WERI-Rb-1 (cell line): ENCODE results near the gene HIPK2.

Source experiments
- DNase-seq: peaks from one replicate; pipeline ENCODE4 v3.0.0-alpha.2; 2020
- H3K27ac ChIP-seq: fragments of 250-450 bp; sonication (Bioruptor Pico); 2 replicates; pipeline ENCODE4 v1.5.1; 2020; ENCODE audit warnings: mild to moderate bottlenecking, moderate library complexity
- H3K27me3 ChIP-seq: fragments of 250-450 bp; sonication (Bioruptor Pico); 2 replicates; pipeline ENCODE4 v1.5.1; 2021; ENCODE audit warnings: mild to moderate bottlenecking, low read depth, moderate library complexity; ENCODE audit not compliant: insufficient read depth, severe bottlenecking
- H3K36me3 ChIP-seq: fragments of 250-450 bp; sonication (Bioruptor Pico); 2 replicates; pipeline ENCODE4 v1.5.1; 2020; ENCODE audit warnings: mild to moderate bottlenecking, moderate library complexity
- H3K4me3 ChIP-seq: 2 replicates; pipeline ENCODE4 v1.5.1; 2011; ENCODE audit warnings: low read depth, mild to moderate bottlenecking, control low read depth, low read length
- H3K9me3 ChIP-seq: fragments of 250-450 bp; sonication (Bioruptor Pico); 2 replicates; pipeline ENCODE4 v1.5.1; 2021; ENCODE audit warnings: mild to moderate bottlenecking, moderate library complexity; ENCODE audit not compliant: severe bottlenecking
- TF ChIP-seq, protein P1 (sequence below): IDR thresholded peaks from 2 replicates; pipeline ENCODE4 v1.5.1; 2011; ENCODE audit warnings: low read depth, mild to moderate bottlenecking, control low read depth, inconsistent platforms, low read length

HIPK2 gene

DNA sequence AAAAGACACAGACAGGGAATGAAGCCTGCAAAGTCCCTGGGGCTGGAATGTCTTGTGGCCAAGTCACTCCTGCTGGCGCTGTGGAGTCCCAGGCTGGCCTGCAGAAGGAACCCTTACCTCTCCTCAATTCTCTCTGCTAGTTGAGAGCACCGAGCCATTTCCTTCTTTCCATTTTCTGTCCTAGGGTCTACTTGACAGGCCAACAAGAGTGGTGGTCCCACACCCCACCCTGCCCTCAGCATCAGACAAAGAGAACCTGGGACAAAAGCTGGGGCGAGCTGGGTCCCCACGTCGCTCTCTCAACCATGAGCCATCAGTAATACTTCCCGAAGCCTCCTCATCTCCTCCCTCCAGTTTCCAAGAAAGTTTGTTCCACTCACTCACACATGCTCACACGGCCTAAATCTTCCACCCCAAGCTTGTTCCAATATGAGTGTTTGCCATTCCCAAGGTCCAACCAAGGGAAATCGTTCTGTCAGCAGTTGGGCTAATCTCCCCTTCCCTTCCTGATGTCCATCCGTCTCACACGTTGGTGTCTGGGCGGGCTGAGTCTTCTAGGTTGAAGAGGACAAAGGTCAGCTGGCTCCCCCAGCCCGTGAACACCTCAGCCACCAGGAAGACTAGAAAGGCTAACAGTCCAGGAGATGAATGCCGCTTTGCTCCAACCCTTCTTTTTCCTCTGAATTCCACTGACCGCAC lies 210.0 kb downstream of the HIPK2 start:
- DNase-seq, result no peak
- no peak overlapping the region for H3K27ac ChIP-seq
- no peak overlapping the region for H3K4me3 ChIP-seq
- no peaks in the 10 kb centered on the region for H3K27me3 ChIP-seq
- H3K36me3 ChIP-seq, result peaks cover 6% of the 10 kb centered on the region
- TF ChIP-seq, protein P1, sequence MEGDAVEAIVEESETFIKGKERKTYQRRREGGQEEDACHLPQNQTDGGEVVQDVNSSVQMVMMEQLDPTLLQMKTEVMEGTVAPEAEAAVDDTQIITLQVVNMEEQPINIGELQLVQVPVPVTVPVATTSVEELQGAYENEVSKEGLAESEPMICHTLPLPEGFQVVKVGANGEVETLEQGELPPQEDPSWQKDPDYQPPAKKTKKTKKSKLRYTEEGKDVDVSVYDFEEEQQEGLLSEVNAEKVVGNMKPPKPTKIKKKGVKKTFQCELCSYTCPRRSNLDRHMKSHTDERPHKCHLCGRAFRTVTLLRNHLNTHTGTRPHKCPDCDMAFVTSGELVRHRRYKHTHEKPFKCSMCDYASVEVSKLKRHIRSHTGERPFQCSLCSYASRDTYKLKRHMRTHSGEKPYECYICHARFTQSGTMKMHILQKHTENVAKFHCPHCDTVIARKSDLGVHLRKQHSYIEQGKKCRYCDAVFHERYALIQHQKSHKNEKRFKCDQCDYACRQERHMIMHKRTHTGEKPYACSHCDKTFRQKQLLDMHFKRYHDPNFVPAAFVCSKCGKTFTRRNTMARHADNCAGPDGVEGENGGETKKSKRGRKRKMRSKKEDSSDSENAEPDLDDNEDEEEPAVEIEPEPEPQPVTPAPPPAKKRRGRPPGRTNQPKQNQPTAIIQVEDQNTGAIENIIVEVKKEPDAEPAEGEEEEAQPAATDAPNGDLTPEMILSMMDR, result no peak
- H3K9me3 ChIP-seq, result no peaks in the 10 kb centered on the region

DNA sequence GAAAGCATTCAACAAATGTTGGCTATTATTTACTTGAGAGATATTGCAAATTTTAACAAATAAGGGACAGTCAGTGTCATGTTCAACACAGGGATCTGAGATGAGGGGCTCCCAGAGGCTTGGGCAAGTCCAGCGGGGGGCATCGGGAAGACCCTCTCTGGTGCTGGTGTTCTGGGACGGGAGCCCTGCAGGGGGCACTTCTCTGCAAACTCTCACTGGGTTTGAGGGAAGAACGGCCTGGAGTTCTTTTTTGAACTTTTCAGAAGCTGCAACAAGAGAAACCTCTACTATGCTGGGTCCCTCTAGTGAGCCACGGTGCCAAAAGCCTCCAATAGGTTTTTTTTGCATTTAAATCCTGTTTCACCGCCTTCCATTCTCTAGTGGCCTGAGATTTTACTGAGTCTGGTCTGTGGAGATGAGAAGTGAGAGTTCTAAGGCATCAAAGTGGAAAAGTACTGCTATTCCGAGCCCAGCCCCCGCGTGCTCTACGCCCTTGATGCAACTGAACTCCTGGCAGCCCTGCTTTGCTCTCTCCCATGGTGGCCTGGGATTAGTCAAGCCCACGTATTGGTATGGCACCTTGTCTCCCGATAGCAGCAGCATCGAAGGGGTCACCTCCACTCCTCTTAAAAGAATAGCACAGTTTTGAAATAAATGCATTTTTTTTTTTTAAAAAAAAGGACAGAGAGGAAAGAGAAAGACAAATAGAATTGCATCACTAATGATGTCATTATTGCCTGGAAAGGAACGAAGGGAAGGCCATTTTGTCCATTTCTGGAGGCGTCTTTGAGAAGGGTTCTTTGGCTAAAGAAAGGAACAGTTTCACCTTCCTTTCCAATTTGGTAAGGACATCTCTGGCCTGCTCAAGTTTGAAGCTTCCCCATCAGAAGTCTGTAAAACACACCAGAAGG lies 210.8 kb downstream of the HIPK2 start:
- TF ChIP-seq, protein P1, result no peak
- no peak overlapping the region for H3K27ac ChIP-seq
- no peak overlapping the region for H3K4me3 ChIP-seq
- no peaks in the 10 kb centered on the region for H3K27me3 ChIP-seq
- H3K36me3 ChIP-seq, result peaks cover 3% of the 10 kb centered on the region
- no peaks in the 10 kb centered on the region for H3K9me3 ChIP-seq
- no peak for DNase-seq

DNA sequence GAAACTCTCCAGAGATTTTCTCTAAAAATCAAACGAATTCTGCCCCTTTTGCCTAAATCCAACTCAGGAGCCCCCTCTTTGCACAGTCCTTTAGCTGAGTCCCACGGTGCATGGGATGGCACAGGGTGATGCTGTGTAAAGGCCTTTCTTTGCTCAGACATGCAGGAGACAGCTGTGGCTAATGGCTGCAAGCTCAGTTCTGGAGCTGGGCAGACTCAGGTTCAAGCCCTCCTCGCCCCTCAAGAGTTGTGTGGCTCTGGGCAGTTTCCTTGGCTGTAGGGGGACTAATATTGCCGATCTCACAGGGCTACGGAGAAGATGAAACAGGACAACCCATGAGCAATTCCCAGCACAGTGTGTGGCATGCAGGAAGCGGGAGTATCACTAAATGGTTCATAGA lies 211.7 kb downstream of the HIPK2 start:
- Histone ChIP-seq H3K9me3 (no peaks in the 10 kb centered on the region), H3K36me3 (peaks cover 3% of the 10 kb centered on the region), H3K27me3 (no peaks in the 10 kb centered on the region), H3K4me3 (no peak overlapping the region), H3K27ac (no peak overlapping the region)
- TF ChIP-seq, protein P1, result no peak
- no peak for DNase-seq

DNA sequence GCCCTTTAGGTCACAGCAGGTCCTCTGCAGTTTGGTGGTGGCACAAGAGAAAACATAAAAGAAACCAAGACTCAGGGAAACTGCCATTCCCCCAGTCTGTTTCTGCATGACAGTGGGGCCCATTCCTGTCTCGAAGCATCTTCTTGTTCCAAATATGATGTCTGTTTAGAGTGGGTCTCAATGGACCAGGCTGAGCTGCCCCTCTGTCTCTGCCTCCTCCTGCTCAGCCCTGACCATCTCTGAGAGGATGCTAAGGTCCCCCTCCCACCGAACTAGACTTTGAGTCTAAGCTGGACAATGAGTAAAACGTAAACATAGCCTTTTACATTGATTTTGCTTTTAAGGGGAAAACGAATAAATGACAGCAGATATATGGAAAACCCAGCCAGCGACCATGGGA lies 213.9 kb downstream of the HIPK2 start:
- no peaks in the 10 kb centered on the region for H3K9me3 ChIP-seq
- TF ChIP-seq, protein P1, result no peak
- no peak overlapping the region for H3K4me3 ChIP-seq
- peaks cover 3% of the 10 kb centered on the region; the same call in 1 of the 2 replicates for H3K36me3 ChIP-seq
- DNase-seq, result no peak
- H3K27ac ChIP-seq, result no peak overlapping the region
- H3K27me3 ChIP-seq, result no peaks in the 10 kb centered on the region

DNA sequence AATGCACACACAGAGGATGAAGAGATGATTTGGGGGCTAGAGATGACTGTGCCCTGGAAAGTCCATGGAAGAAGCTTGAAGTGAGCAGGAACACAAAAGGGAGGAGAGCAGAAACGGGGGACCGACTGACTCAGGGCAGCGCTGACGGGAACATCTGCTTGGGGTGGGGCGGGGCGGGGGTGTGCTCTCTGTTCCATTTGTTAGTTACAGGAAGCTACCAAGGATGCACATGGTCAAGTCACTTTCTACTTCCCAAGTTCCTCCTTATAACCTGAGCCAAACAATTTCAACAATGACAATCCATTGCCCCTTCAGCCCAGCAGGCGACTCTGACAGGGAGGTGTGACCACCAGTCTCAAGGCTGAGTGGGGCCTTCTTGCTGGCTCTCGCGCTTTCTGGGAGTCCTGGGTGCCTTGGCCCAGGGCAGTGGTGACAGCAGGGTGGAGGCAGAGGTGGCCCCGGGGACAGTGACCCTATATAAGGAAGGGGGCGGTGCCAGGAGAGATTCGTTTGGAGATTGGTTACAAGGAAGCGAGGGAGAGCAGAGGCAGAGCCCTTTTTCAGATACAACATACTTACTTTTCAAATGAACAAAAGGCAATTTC lies 214.7 kb downstream of the HIPK2 start:
- H3K36me3 ChIP-seq, result no peaks in the 10 kb centered on the region; the same call in 1 of the 2 replicates
- no peaks in the 10 kb centered on the region for H3K9me3 ChIP-seq
- no peaks in the 10 kb centered on the region for H3K27me3 ChIP-seq
- TF ChIP-seq, protein P1, result no peak
- no peak overlapping the region for H3K27ac ChIP-seq
- H3K4me3 ChIP-seq, result no peak overlapping the region
- no peak for DNase-seq
